ENCODE results near the gene LIG3. TPM values are rescaled to one million over a fixed set of nuclear protein-coding genes. Genes with fewer than 3 reads are reported as not detected.
"Not testable (repeated sequence)": the region's sequence is repeated elsewhere in the genome, so short reads cannot be mapped to it uniquely, and the experiment has no call there.

Gene LIG3
- total RNA-seq (10 to 100 TPM; 17.5 to 24.1 (median 18.2) TPM), polyA plus RNA-seq (7.0 TPM)
- long read RNA-seq, donor 1, full-length matches to known transcripts, result 15 of 26 reads
- long read RNA-seq, donor 1, partial matches to known transcripts, result 9 of 26 reads
- long read RNA-seq, donor 1, other reads (novel, unspliced or antisense), result 2 of 26 reads
- long read RNA-seq, donor 2, full-length matches to known transcripts, result 7 of 13 reads
- long read RNA-seq, donor 2, partial matches to known transcripts, result 3 of 13 reads
- long read RNA-seq, donor 2, other reads (novel, unspliced or antisense), result 3 of 13 reads
- long read RNA-seq, donor 3, full-length matches to known transcripts, result 36 of 77 reads
- long read RNA-seq, donor 3, partial matches to known transcripts, result 23 of 77 reads
- long read RNA-seq, donor 3, other reads (novel, unspliced or antisense), result 18 of 77 reads
- long read RNA-seq, donor 4, full-length matches to known transcripts, result 6 of 12 reads
- long read RNA-seq, donor 4, partial matches to known transcripts, result 3 of 12 reads
- long read RNA-seq, donor 4, other reads (novel, unspliced or antisense), result 3 of 12 reads

- DNase-seq (peak; percentile 95 to 98 (median 98)), ATAC-seq (peak; percentile 93 to 96)
- Histone ChIP-seq H3K4me3 (ENCODE audit: low read length) (peak within 1 kb of the TSS; percentile 92), H3K27me3 (ENCODE audit: control insufficient read depth, insufficient read depth) (no peaks in the 10 kb centered on the region), H3K9me3 (ENCODE audit: control insufficient read depth, low read length) (no peaks in the 10 kb centered on the region), H3K4me1 (ENCODE audit: control insufficient read depth, insufficient read depth, low read length) (no peaks in the 10 kb centered on the region), H3K27ac (ENCODE audit: low read length) (peak within 1 kb of the TSS; percentile 98)
- intact Hi-C loops (cut with DNase I), result loop anchor here in 1 of 4 donors (5.0 kb wide), 1 partner anchor 107 kb away; no protein-coding TSS in a partner anchor
- WGBS, result under 1% methylated on average over 39 of the region's 39 CpGs
Observed at GRCh38 chr17:34980353-34980680, at the start of gene LIG3. Gene LIG3, plus strand, starts transcription at chr17:34980512. Its CDS starts 2,494 bp downstream, at chr17:34983006.

- H3K4me1 ChIP-seq (ENCODE audit: control insufficient read depth, insufficient read depth, low read length); intact Hi-C loops (cut with DNase I); ATAC-seq; H3K27ac ChIP-seq (ENCODE audit: low read length); H3K9me3 ChIP-seq (ENCODE audit: control insufficient read depth, low read length); H3K4me3 ChIP-seq (ENCODE audit: low read length); H3K27me3 ChIP-seq (ENCODE audit: control insufficient read depth, insufficient read depth); DNase-seq: not testable (repeated sequence)
- 89% methylated on average over 4 of the region's 4 CpGs for WGBS
Observed at GRCh38 chr17:34950780-34951179, 29.5 kb upstream of the LIG3 start.

- intact Hi-C loops (cut with DNase I), result no loop called here
- Histone ChIP-seq H3K4me1 (ENCODE audit: control insufficient read depth, insufficient read depth, low read length) (no peaks in the 10 kb centered on the region), H3K9me3 (ENCODE audit: control insufficient read depth, low read length) (no peaks in the 10 kb centered on the region), H3K27ac (ENCODE audit: low read length) (no peak overlapping the region), H3K27me3 (ENCODE audit: control insufficient read depth, insufficient read depth) (no peaks in the 10 kb centered on the region), H3K4me3 (ENCODE audit: low read length) (no peak overlapping the region)
- ATAC-seq (no peak), DNase-seq (no peak)
- 52% methylated on average over 1 of the region's 1 CpG for WGBS
Observed at GRCh38 chr17:34958438-34958837, 21.9 kb upstream of the LIG3 start.

GRCh38 chr17:34961093-34961911, 19.0 kb upstream of the LIG3 start, which contains the start of the genes CCT6B and ZNF830:
Gene CCT6B, minus strand, starts transcription at chr17:34961460. Its CDS starts 67 bp downstream, at chr17:34961393.
Gene ZNF830, plus strand, starts transcription at chr17:34961540. Its CDS starts 27 bp downstream, at chr17:34961567.
- no peaks in the 10 kb centered on the region for H3K4me1 ChIP-seq (ENCODE audit: control insufficient read depth, insufficient read depth, low read length)
- no peaks in the 10 kb centered on the region for H3K9me3 ChIP-seq (ENCODE audit: control insufficient read depth, low read length)
- H3K27ac ChIP-seq (ENCODE audit: low read length), result peak within 1 kb of the TSS; percentile 95
- under 1% methylated on average over 65 of the region's 65 CpGs for WGBS
- no peaks in the 10 kb centered on the region for H3K27me3 ChIP-seq (ENCODE audit: control insufficient read depth, insufficient read depth)
- ATAC-seq, result peak; percentile 97 to 99
- H3K4me3 ChIP-seq (ENCODE audit: low read length), result peak within 1 kb of the TSS; percentile 93
- DNase-seq, result peak; percentile 92 to 96 (median 94)
- intact Hi-C loops (cut with DNase I), result no loop called here

- WGBS, result 35% methylated on average over 2 of the region's 2 CpGs
- no peaks in the 10 kb centered on the region for H3K9me3 ChIP-seq (ENCODE audit: control insufficient read depth, low read length)
- H3K4me1 ChIP-seq (ENCODE audit: control insufficient read depth, insufficient read depth, low read length), result no peaks in the 10 kb centered on the region
- ATAC-seq (no peak), DNase-seq (no peak)
- no peaks in the 10 kb centered on the region for H3K27me3 ChIP-seq (ENCODE audit: control insufficient read depth, insufficient read depth)
- intact Hi-C loops (cut with DNase I), result no loop called here
- no peak overlapping the region for H3K4me3 ChIP-seq (ENCODE audit: low read length)
- H3K27ac ChIP-seq (ENCODE audit: low read length), result no peak overlapping the region
Observed at GRCh38 chr17:34974179-34974578, 6.1 kb upstream of the LIG3 start.

- no peak overlapping the region for H3K27ac ChIP-seq (ENCODE audit: low read length)
- no peak for ATAC-seq
- DNase-seq, result no peak
- intact Hi-C loops (cut with DNase I), result no loop called here
- no peaks in the 10 kb centered on the region for H3K9me3 ChIP-seq (ENCODE audit: control insufficient read depth, low read length)
- H3K4me1 ChIP-seq (ENCODE audit: control insufficient read depth, insufficient read depth, low read length), result no peaks in the 10 kb centered on the region
- WGBS, result 87% methylated on average over 3 of the region's 3 CpGs
- no peak overlapping the region for H3K4me3 ChIP-seq (ENCODE audit: low read length)
- no peaks in the 10 kb centered on the region for H3K27me3 ChIP-seq (ENCODE audit: control insufficient read depth, insufficient read depth)
Observed at GRCh38 chr17:34974794-34975785, 5.2 kb upstream of the LIG3 start.

- DNase-seq (no peak), ATAC-seq (no peak)
- H3K4me1 ChIP-seq (ENCODE audit: control insufficient read depth, insufficient read depth, low read length), result no peaks in the 10 kb centered on the region
- WGBS, result 90% methylated on average over 7 of the region's 7 CpGs
- H3K9me3 ChIP-seq (ENCODE audit: control insufficient read depth, low read length), result no peaks in the 10 kb centered on the region
- no peaks in the 10 kb centered on the region for H3K27me3 ChIP-seq (ENCODE audit: control insufficient read depth, insufficient read depth)
- H3K27ac ChIP-seq (ENCODE audit: low read length), result no peak overlapping the region
- intact Hi-C loops (cut with DNase I), result no loop called here
- H3K4me3 ChIP-seq (ENCODE audit: low read length), result no peak overlapping the region
Observed at GRCh38 chr17:34979153-34979552, 1.2 kb upstream of the LIG3 start.

GRCh38 chr17:34979650-34980352, 511 bp upstream of the LIG3 start:
- H3K4me3 ChIP-seq (ENCODE audit: low read length), result peak overlapping the region; percentile 92
- ATAC-seq (peak in 1 of 2 donors; percentile 12), DNase-seq (no peak)
- WGBS, result 14% methylated on average over 15 of the region's 15 CpGs
- no peaks in the 10 kb centered on the region for H3K9me3 ChIP-seq (ENCODE audit: control insufficient read depth, low read length)
- H3K4me1 ChIP-seq (ENCODE audit: control insufficient read depth, insufficient read depth, low read length), result no peaks in the 10 kb centered on the region
- intact Hi-C loops (cut with DNase I), result loop anchor here in 1 of 4 donors (5.0 kb wide), 1 partner anchor 108 kb away; no protein-coding TSS in a partner anchor
- no peaks in the 10 kb centered on the region for H3K27me3 ChIP-seq (ENCODE audit: control insufficient read depth, insufficient read depth)
- H3K27ac ChIP-seq (ENCODE audit: low read length), result peak overlapping the region; percentile 7

- peak; percentile 96 for ATAC-seq
- DNase-seq, result peak; percentile 86 to 92 (median 91)
- WGBS, result under 1% methylated on average over 69 of the region's 69 CpGs
- intact Hi-C loops (cut with DNase I), result loop anchor here in 1 of 4 donors (5.0 kb wide), 1 partner anchor 106 kb away; no protein-coding TSS in a partner anchor
- Histone ChIP-seq H3K4me1 (ENCODE audit: control insufficient read depth, insufficient read depth, low read length) (no peaks in the 10 kb centered on the region), H3K27ac (ENCODE audit: low read length) (peak overlapping the region; percentile 98), H3K9me3 (ENCODE audit: control insufficient read depth, low read length) (no peaks in the 10 kb centered on the region), H3K27me3 (ENCODE audit: control insufficient read depth, insufficient read depth) (no peaks in the 10 kb centered on the region), H3K4me3 (ENCODE audit: low read length) (peak overlapping the region; percentile 92)
Observed at GRCh38 chr17:34980681-34981537, 597 bp downstream of the LIG3 start.
